OCI-LY1 (cell line): ENCODE data around the gene ZNF662.

Experiments
- H2AFZ ChIP-seq: fragments of 200-600 bp; sonication (generic), shearing (Covaris generic); 2 replicates; pipeline ENCODE4 v1.6.0; 2014; ENCODE audit warnings: antibody characterized with exemption, mild to moderate bottlenecking, low read length
- H3F3A ChIP-seq: fragments of 200-600 bp; sonication (generic), shearing (Covaris generic); 2 replicates; pipeline ENCODE4 v1.6.0; 2014; ENCODE audit warnings: mild to moderate bottlenecking, antibody characterized with exemption, low read length, moderate library complexity; ENCODE audit not compliant: insufficient read depth
- H3K27ac ChIP-seq: fragments of 200-600 bp; sonication (generic); 2 replicates; pipeline ENCODE4 v1.5.1; 2014; ENCODE audit warnings: low read length, mixed run types, mild to moderate bottlenecking, low read depth; ENCODE audit not compliant: poor library complexity, severe bottlenecking
- H3K27me3 ChIP-seq: fragments of 200-600 bp; sonication (generic); 2 replicates; pipeline ENCODE4 v1.6.0; 2014; ENCODE audit warnings: antibody characterized with exemption, mild to moderate bottlenecking, low read length, moderate library complexity; ENCODE audit not compliant: insufficient read depth
- H3K36me3 ChIP-seq: fragments of 200-600 bp; sonication (generic); 2 replicates; pipeline ENCODE4 v1.6.1; 2014; ENCODE audit warnings: mild to moderate bottlenecking, antibody characterized with exemption, low read length, moderate library complexity, mixed read lengths; ENCODE audit not compliant: insufficient read depth
- H3K4me1 ChIP-seq: fragments of 200-600 bp; sonication (generic); 2 replicates; pipeline ENCODE4 v1.5.1; 2014; ENCODE audit warnings: mild to moderate bottlenecking, low read length, moderate library complexity; ENCODE audit not compliant: insufficient read depth, severe bottlenecking
- H3K4me2 ChIP-seq: fragments of 200-600 bp; sonication (generic), shearing (Covaris generic); 2 replicates; pipeline ENCODE4 v1.6.1; 2014; ENCODE audit warnings: low read length
- H3K4me3 ChIP-seq: fragments of 200-600 bp; sonication (generic); 2 replicates; pipeline ENCODE4 v1.5.1; 2014; ENCODE audit warnings: low read length, low read depth, mild to moderate bottlenecking, mixed read lengths; ENCODE audit not compliant: poor library complexity, severe bottlenecking
- H3K79me2 ChIP-seq: fragments of 200-600 bp; shearing (Covaris generic); 2 replicates; pipeline ENCODE4 v1.6.1; 2016; ENCODE audit warnings: mixed run types, low read length, mixed read lengths; ENCODE audit not compliant: insufficient read depth
- H3K9ac ChIP-seq: fragments of 200-600 bp; sonication (generic), shearing (Covaris generic); 2 replicates; pipeline ENCODE4 v1.6.1; 2014; ENCODE audit warnings: mild to moderate bottlenecking, low read length, mixed read lengths
- H3K9me2 ChIP-seq: fragments of 200-600 bp; sonication (generic), shearing (Covaris generic); 2 replicates; pipeline ENCODE4 v1.6.1; 2014; ENCODE audit warnings: low read depth, mild to moderate bottlenecking, low read length, mixed read lengths
- H3K9me3 ChIP-seq: fragments of 200-600 bp; shearing (Covaris generic); 2 replicates; pipeline ENCODE4 v1.6.1; 2014; ENCODE audit warnings: low read length, mixed read lengths
- H4K20me1 ChIP-seq: fragments of 200-600 bp; sonication (generic), shearing (Covaris generic); 2 replicates; pipeline ENCODE4 v1.6.0; 2016; ENCODE audit warnings: mild to moderate bottlenecking, low read length; ENCODE audit not compliant: insufficient read depth
- EZH2 ChIP-seq: fragments of 200-600 bp; sonication (generic), shearing (Covaris generic); IDR thresholded peaks from 2 replicates; pipeline ENCODE4 v1.8.0; 2017; ENCODE audit warnings: borderline replicate concordance, mixed run types, mild to moderate bottlenecking, antibody characterized with exemption, low read length, moderate library complexity, mixed read lengths
- TF ChIP-seq, protein P1 (sequence below): fragments of 200-600 bp; sonication (generic), shearing (Covaris generic); IDR thresholded peaks from 2 replicates; pipeline ENCODE4 v1.5.1; 2017; ENCODE audit warnings: mild to moderate bottlenecking, antibody characterized with exemption, low read length, moderate library complexity, mixed read lengths

ZNF662 gene

DNA sequence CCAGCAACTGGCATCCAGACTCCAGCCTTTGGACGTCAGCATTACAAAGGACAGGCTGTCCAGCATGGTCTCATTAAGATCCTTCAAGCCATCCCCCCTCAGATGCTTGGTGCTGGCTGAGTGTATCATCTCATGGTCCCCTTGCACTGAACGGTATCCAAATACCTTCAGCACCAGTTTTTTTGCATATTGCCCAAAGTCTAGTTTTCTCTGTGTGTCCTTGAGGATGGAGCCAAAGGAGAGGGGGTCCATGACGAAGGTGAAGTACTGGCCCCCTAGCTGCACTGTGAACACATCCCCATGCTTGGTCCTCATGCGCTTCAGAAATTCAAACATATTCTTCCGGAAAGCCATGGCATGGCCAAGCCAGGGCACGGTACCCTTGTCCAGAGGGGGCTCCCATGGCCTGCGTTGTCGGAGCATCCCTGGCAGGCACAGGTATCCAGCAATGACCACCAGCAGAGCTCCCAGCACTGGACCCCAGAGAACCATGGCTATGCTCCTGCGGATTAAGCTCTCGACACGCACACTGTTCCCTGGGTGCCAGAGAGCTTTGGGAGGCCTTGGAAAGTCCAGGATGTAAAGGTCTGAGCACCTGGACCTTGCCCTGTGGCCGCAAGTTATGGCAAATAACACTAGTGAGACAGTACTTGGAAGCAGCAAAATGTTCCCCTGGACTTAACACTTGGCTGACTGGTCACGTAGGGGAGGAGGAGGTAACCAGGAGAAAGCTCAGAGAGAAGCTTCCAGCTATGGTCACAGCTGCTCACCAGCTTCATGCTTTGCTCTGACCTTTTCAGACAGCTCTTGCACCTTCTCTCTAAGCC, 30.4 kb upstream of the ZNF662 start, which contains the start of gene CYP8B1:
Gene CYP8B1, minus strand, starts transcription at position 555 of the 827 bp plus-strand sequence. Its CDS starts 63 bp downstream, at position 492.
- Histone ChIP-seq H3K4me1 (peaks cover 2% of the 10 kb centered on the region), H3K36me3 (no peaks in the 10 kb centered on the region), H3K27ac (no peak within 1 kb of the TSS), H4K20me1 (no peaks in the 10 kb centered on the region), H3K9ac (no peak within 1 kb of the TSS), H3K27me3 (peaks cover 4% of the 10 kb centered on the region; the same call in 1 of the 2 replicates), H3K9me2 (no peaks in the 10 kb centered on the region), H3K79me2 (no peaks in the 10 kb centered on the region), H3F3A (no peaks in the 10 kb centered on the region), H2AFZ (no peak within 1 kb of the TSS), H3K4me2 (no peak within 1 kb of the TSS), H3K4me3 (no peak within 1 kb of the TSS), H3K9me3 (no peaks in the 10 kb centered on the region)
- TF ChIP-seq, protein P1, sequence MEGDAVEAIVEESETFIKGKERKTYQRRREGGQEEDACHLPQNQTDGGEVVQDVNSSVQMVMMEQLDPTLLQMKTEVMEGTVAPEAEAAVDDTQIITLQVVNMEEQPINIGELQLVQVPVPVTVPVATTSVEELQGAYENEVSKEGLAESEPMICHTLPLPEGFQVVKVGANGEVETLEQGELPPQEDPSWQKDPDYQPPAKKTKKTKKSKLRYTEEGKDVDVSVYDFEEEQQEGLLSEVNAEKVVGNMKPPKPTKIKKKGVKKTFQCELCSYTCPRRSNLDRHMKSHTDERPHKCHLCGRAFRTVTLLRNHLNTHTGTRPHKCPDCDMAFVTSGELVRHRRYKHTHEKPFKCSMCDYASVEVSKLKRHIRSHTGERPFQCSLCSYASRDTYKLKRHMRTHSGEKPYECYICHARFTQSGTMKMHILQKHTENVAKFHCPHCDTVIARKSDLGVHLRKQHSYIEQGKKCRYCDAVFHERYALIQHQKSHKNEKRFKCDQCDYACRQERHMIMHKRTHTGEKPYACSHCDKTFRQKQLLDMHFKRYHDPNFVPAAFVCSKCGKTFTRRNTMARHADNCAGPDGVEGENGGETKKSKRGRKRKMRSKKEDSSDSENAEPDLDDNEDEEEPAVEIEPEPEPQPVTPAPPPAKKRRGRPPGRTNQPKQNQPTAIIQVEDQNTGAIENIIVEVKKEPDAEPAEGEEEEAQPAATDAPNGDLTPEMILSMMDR = no peak
- no peak for TF ChIP-seq EZH2

DNA sequence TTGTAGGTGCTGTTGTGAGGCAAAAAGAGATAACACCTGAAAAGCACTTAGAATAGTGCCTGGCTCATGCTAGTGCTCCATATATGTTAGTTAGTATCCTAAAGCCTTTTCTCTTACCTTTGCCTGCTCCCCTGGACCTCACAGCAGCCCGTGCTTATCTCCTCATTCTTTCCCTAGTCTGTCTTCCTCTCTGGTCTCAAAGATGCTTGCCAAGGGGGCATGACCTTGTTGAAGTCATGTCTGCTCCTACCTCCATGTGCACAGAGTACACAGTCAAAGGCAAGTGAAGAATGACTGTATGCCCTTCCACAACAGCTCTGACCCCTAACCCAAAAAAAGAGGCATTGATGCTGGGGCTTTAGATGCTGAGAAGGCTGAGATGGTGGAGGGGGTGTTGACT, 29.5 kb upstream of the ZNF662 start:
- H3K36me3 ChIP-seq = no peaks in the 10 kb centered on the region
- H3K4me1 ChIP-seq = peaks cover 9% of the 10 kb centered on the region
- no peaks in the 10 kb centered on the region for H3F3A ChIP-seq
- no peak overlapping the region for H3K27ac ChIP-seq
- no peak overlapping the region for H2AFZ ChIP-seq
- no peak overlapping the region for H3K4me3 ChIP-seq
- no peaks in the 10 kb centered on the region for H3K9me2 ChIP-seq
- no peaks in the 10 kb centered on the region for H3K9me3 ChIP-seq
- peaks cover 4% of the 10 kb centered on the region; the same call in 1 of the 2 replicates for H3K27me3 ChIP-seq
- no peak overlapping the region for H3K9ac ChIP-seq
- TF ChIP-seq, protein P1 = no peak
- TF ChIP-seq EZH2 = no peak
- H3K79me2 ChIP-seq = no peaks in the 10 kb centered on the region
- H3K4me2 ChIP-seq = no peak overlapping the region
- no peaks in the 10 kb centered on the region for H4K20me1 ChIP-seq

DNA sequence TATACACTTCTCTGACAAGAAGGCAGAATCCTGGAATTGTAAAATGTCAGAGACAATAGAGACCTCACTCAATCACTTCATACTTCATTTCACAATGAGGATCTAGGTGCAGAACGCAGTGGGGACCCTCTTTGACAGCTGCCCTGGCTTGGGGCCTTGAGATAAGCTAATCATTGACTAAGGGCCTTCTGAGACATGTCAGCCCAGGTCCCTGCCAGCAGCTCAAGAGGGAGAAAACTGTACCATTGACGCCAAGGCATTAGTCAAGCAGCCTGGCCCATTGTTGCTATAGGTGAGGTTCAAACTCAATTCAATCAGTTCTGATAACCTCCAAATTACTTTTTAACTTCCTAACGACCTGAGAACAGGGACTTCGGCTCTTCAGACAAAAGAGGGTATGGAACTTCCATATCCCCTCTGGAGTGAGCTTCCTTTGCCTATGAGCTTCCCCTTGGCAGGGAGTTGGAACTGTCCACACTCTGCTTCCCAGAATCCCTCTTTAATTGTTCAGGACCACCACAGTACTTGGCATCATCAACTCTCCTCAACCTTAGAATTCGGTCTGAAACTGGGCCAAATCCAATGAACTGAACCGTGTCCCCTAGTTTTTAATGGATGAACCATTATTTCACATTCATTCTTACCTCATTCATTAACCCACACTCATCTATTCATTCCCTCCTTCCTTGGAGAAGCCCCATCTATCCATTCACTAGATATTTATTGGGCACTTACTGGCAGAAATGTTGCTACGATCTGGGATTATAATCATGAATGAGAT, 28.8 kb upstream of the ZNF662 start:
- no peaks in the 10 kb centered on the region for H3F3A ChIP-seq
- no peak overlapping the region for H3K27ac ChIP-seq
- peaks cover 11% of the 10 kb centered on the region for H3K4me1 ChIP-seq
- no peak overlapping the region for H3K9ac ChIP-seq
- H3K79me2 ChIP-seq = no peaks in the 10 kb centered on the region
- TF ChIP-seq, protein P1 = no peak
- no peak for TF ChIP-seq EZH2
- H3K36me3 ChIP-seq = no peaks in the 10 kb centered on the region
- H4K20me1 ChIP-seq = no peaks in the 10 kb centered on the region
- H3K9me2 ChIP-seq = no peaks in the 10 kb centered on the region
- H3K4me2 ChIP-seq = no peak overlapping the region
- H3K9me3 ChIP-seq = no peaks in the 10 kb centered on the region
- peaks cover 4% of the 10 kb centered on the region; the same call in 1 of the 2 replicates for H3K27me3 ChIP-seq
- H3K4me3 ChIP-seq = no peak overlapping the region
- no peak overlapping the region for H2AFZ ChIP-seq
